HAP-1 (cell line): Measurements from ENCODE around the gene SV2B.

Experiments
- DNase-seq, 2 experiments: peaks; one replicate each; pipeline ENCODE4 v3.0.0-alpha.2; 2016 to 2020; ENCODE audit warnings: low spot score in 2 of 2
- H3K27me3 ChIP-seq: fragments of 250-450 bp; sonication (Bioruptor Pico); 2 replicates; pipeline ENCODE4 v1.5.1; 2020; ENCODE audit warnings: low read depth, mild to moderate bottlenecking, moderate library complexity
- H3K36me3 ChIP-seq: fragments of 250-450 bp; sonication (Bioruptor Pico); replicated peaks from 2 replicates; pipeline ENCODE4 v1.5.1; 2020; ENCODE audit warnings: mild to moderate bottlenecking
- H3K4me1 ChIP-seq: fragments of 250-450 bp; sonication (Bioruptor Pico); 2 replicates; pipeline ENCODE4 v1.5.1; 2020; ENCODE audit warnings: mild to moderate bottlenecking
- H3K4me3 ChIP-seq: fragments of 250-450 bp; sonication (Bioruptor Pico); 2 replicates; pipeline ENCODE4 v1.5.1; 2020; ENCODE audit warnings: mild to moderate bottlenecking, moderate library complexity
- H3K9me3 ChIP-seq: fragments of 250-450 bp; sonication (Bioruptor Pico); 2 replicates; pipeline ENCODE4 v1.5.1; 2020; ENCODE audit warnings: mild to moderate bottlenecking, moderate library complexity
- in situ Hi-C: fragments of 300-500 bp; cut with MboI; formaldehyde crosslinking; loops from 3 replicates; pipeline ENCODE4 v1.14.3; 2020; ENCODE audit warnings: low sequenced_read_pairs, inconsistent platforms, mixed read lengths

Gene SV2B

DNA sequence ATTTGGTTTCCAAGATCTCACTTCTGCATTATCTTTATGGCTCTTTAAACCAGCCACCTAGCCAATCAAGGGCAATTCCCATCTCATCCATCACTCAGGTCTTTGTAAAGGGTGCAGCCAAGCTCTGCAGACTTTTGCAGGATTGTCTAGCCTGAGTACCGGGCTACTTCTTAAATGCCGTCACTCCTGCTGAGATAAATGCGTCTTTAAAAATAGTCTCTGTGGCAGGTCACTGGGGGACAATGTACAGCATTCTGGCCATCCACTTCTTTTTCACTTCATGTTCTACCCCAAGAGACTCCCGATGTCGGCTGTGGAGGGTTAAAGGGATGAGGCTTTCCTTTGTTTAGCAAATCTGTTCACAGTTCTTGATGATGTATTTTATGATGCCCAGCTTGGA lies 194.7 kb downstream of the SV2B start:
- H3K36me3 ChIP-seq: no peaks in the 10 kb centered on the region
- no peaks in the 10 kb centered on the region for H3K9me3 ChIP-seq
- in situ Hi-C loops: loop anchor here (5.0 kb wide), 1 partner anchor 788 kb away; no protein-coding TSS in a partner anchor
- peaks cover 2% of the 10 kb centered on the region for H3K4me1 ChIP-seq
- no peak overlapping the region for H3K4me3 ChIP-seq
- H3K27me3 ChIP-seq: peaks cover 36% of the 10 kb centered on the region
- no peak for DNase-seq

DNA sequence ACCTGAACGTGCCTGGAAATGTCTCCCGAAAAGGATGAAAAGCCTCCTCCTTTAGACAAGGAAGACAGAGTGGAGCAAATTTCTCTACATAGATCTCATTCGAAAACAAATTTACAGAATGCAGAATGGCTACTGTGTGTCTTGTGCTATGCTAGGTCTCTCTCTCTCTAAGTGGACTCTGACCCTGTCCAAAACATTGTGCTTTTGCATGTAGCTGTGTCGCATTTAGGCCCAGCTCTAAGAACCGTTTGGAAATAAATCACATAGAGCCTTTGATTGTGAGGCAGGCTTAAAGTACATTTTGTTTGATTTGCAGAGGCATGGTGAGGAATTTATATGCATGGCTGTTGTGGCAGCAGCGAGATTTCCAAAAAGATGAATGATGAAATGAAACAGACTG lies 198.0 kb downstream of the SV2B start:
- peaks cover 2% of the 10 kb centered on the region; the same call in 1 of the 2 replicates for H3K4me1 ChIP-seq
- H3K4me3 ChIP-seq: no peak overlapping the region
- in situ Hi-C loops: loop anchor here (5.0 kb wide), 1 partner anchor 784 kb away; no protein-coding TSS in a partner anchor
- DNase-seq: no peak
- H3K9me3 ChIP-seq: no peaks in the 10 kb centered on the region
- no peaks in the 10 kb centered on the region for H3K36me3 ChIP-seq
- H3K27me3 ChIP-seq: peaks cover 25% of the 10 kb centered on the region

DNA sequence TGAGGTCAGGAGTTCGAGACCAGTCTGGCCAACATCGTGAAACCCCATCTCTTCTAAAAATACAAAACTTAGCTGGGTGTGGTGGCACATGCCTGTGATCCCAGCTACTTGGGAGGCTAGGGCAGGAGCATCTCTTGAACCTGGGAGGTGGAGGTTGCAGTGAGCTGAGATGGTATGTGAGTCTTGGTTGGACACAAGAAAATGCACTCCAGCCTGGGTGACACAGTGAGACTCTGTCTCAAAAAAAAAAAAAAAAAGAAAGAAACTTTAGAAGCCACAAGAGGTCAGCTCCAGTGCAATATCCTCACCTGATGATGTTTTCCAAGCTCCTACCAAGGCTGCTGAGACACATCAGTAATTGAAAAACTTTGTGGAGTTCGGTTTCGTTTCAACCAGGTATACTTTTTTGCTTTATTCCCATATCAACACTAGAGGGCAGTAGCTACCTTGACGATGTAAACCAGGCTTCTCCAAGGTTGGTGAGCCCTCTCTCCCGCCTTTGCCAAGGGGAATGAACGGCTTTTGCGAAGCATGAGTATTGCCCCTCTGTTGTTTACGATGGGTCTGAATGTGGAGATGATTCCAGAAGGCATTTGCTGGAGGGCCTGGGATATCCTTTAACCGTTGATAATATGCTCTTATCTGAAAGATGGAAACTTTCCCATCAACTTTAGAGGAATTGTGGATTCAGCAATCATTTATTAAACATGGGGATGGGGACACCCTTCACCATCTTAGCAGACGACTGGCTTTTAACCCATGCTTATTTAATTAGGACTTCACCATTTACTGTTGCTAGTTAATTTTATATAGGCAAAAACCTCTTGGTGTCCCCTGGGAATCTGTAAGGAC lies 202.8 kb downstream of the SV2B start:
- Histone ChIP-seq H3K4me3 (no peak overlapping the region), H3K36me3 (no peaks in the 10 kb centered on the region), H3K27me3 (peaks cover 25% of the 10 kb centered on the region), H3K4me1 (no peaks in the 10 kb centered on the region), H3K9me3 (no peaks in the 10 kb centered on the region)
- DNase-seq: peak; percentile 44 to 59
- in situ Hi-C loops: no loop called here

DNA sequence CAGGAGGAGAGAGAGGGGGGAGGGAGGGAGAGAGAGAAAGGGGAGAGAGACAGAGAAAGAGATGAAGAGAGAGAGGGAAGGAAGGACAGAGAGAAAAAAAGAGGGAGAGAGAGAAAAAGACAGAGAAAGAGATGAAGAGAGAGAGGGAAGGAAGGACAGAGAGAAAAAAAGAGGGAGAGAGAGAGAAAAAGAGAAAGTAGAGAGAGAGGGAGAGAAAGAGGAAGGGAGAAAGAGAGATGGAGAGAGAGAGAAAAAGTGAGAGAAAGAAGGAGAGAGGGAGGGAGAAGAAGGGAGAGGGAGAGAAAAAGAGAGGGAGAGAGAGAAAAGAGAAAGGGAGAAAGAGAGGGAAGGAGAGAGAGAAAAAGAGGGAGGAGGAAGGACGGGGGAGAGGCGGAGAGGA lies 204.2 kb downstream of the SV2B start:
- no peaks in the 10 kb centered on the region for H3K9me3 ChIP-seq
- H3K36me3 ChIP-seq: no peaks in the 10 kb centered on the region
- no peak for DNase-seq
- H3K4me3 ChIP-seq: no peak overlapping the region
- in situ Hi-C loops: no loop called here
- no peaks in the 10 kb centered on the region for H3K4me1 ChIP-seq
- H3K27me3 ChIP-seq: peaks cover 21% of the 10 kb centered on the region

DNA sequence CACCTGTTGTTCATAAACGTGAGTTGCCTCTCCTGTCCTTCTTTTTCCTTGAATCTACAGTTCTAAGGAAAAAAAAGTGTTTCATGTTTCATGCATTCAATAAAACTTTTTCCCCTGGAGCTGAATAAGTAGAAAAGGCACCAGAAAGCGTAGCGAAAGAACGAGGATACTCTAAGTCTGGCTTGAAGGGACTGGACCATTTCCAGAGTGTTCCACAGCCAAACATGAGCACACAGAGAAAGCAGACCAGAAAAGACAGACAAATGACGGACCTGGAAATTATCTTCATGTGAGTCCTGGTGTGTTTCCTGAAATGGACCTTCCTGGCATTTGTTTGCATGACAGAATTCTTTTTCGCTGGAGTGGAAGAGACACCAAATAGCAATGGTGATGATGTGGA lies 204.7 kb downstream of the SV2B start:
- no peak for DNase-seq
- in situ Hi-C loops: no loop called here
- H3K36me3 ChIP-seq: no peaks in the 10 kb centered on the region
- H3K4me3 ChIP-seq: no peak overlapping the region
- no peaks in the 10 kb centered on the region for H3K9me3 ChIP-seq
- no peaks in the 10 kb centered on the region for H3K4me1 ChIP-seq
- H3K27me3 ChIP-seq: peaks cover 22% of the 10 kb centered on the region

DNA sequence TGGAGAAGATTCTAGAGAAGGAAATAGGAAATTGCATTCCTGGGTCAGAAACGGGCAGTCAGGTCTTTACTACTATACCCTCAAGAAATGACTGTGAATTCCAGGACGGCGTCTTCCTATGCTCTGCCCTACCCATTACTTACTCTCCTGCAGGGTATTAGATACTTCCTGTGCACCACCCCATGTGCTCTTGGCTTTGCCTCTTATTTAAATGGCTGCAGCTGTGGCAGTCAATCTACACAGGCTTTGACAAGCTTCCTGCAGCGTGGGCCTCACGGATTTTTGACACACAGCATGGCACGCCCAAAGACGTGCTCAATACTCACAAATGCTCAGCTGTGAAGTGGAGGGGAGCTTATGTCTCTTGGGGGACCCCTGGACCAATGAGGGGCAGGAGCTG lies 206.1 kb downstream of the SV2B start:
- peaks cover 22% of the 10 kb centered on the region for H3K27me3 ChIP-seq
- in situ Hi-C loops: no loop called here
- no peak for DNase-seq
- no peak overlapping the region for H3K4me3 ChIP-seq
- no peaks in the 10 kb centered on the region for H3K4me1 ChIP-seq
- H3K9me3 ChIP-seq: no peaks in the 10 kb centered on the region
- no peaks in the 10 kb centered on the region for H3K36me3 ChIP-seq

DNA sequence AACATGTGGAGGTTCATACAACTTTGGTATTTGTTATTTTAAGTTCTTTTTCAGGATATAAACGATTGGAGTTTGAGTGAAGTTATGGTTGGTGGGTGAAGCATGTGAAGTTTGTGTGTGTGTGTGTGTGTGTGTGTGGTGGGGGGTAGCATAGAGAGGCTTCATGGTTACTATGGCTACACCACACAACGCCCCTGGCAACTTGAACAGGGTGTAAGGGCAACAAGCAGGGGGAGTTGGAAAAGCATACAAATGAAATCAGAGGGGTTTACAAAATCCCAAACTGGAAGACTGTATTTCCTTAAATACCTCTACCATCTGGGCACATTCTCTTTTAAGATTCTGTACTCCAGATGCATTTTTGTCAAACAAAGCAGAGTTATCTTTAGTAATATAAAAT lies 207.5 kb downstream of the SV2B start:
- DNase-seq: no peak
- in situ Hi-C loops: no loop called here
- H3K9me3 ChIP-seq: no peaks in the 10 kb centered on the region

DNA sequence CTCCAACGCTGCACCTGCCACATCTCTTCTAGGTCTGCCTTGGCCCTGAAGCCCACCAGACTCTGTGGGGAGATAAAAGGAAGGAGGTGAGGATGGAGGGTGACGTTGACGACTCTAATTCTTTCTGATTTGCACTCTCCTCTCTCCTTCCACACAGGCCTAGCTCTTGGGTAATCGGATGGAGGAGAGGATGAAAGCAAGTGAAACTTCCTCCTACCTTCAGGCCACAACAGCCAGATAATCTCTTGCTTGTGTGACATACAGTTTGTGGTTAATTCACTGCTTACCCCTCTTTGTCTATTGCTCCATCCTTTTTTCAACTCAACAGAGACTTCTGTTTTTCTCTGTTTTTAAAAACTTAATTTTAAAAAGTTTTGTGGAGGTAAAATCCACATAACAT lies 208.1 kb downstream of the SV2B start:
- no peaks in the 10 kb centered on the region for H3K9me3 ChIP-seq
- no peaks in the 10 kb centered on the region for H3K36me3 ChIP-seq
- no peak for DNase-seq
- H3K4me3 ChIP-seq: no peak overlapping the region
- peaks cover 18% of the 10 kb centered on the region for H3K27me3 ChIP-seq
- in situ Hi-C loops: no loop called here
- H3K4me1 ChIP-seq: no peaks in the 10 kb centered on the region

More for the DNA sequence above, 207.5 kb downstream of the SV2B start:
- no peaks in the 10 kb centered on the region for H3K4me1 ChIP-seq
- H3K4me3 ChIP-seq: no peak overlapping the region
- no peaks in the 10 kb centered on the region for H3K36me3 ChIP-seq
- peaks cover 22% of the 10 kb centered on the region for H3K27me3 ChIP-seq

DNA sequence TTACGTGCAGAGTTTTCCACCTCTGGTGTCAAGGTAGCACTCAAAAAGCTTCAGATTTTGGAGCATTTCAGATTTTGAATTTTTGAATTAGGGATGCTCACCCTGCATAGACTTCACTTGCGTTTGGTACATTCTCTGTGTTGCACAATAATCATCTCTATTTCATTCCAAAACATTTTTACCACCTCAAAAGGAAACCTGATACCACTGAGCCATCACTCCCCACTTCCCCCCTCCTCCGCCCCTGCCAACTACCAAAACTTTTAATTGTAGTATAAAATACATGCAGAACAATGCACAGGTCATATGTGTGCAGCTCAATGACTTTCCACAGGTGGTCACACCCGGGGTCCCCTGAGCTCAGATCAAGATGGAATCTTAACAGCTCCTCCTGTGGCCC lies 208.8 kb downstream of the SV2B start:
- Histone ChIP-seq H3K36me3 (no peaks in the 10 kb centered on the region), H3K4me1 (no peaks in the 10 kb centered on the region), H3K4me3 (no peak overlapping the region), H3K9me3 (no peaks in the 10 kb centered on the region), H3K27me3 (peaks cover 15% of the 10 kb centered on the region)
- DNase-seq: no peak
- in situ Hi-C loops: no loop called here

DNA sequence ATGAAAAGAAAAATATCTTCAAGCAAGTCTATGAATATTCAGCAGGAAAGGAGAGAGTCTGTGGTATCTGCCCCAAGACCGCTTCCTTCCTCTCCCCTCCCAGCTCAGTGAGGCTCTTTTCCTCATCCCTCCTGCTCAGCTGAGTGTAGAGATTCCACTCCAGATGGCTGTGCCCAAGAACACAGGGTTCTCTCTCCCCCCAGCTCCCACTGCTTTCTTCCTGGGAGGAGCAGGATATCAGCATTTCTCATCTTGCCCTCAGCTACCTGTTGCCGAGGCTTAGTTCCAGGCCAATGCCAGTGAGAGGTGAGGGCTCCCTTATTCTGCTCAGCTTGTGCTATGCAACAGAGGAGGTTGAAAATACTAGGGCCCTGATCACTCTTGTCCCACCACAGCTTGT lies 211.9 kb downstream of the SV2B start:
- in situ Hi-C loops: no loop called here
- Histone ChIP-seq H3K4me3 (no peak overlapping the region), H3K27me3 (peaks cover 4% of the 10 kb centered on the region; the same call in 1 of the 2 replicates), H3K36me3 (no peaks in the 10 kb centered on the region), H3K9me3 (no peaks in the 10 kb centered on the region), H3K4me1 (no peaks in the 10 kb centered on the region)
- DNase-seq: no peak

DNA sequence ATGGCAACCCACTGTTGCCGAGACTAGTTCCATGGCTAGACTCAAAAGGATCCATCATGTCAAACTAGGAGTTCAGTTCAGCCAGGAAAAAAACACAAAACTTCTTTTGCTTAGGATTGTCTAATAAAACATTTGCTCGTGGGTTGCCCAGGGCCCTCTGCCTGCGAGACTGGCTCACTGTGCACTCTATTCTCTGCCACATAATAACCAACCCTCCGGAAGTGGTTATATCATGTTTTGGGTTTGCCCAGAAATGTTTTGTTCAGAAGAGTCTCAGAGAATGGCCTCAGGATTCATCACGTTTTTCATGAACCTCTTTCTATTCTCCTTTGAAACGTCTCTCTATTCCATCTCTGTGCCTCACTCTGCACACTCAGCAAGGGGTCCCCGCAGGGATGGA lies 216.1 kb downstream of the SV2B start:
- H3K4me1 ChIP-seq: no peaks in the 10 kb centered on the region
- H3K27me3 ChIP-seq: no peaks in the 10 kb centered on the region
- H3K36me3 ChIP-seq: no peaks in the 10 kb centered on the region
- in situ Hi-C loops: no loop called here
- DNase-seq: no peak
- no peak overlapping the region for H3K4me3 ChIP-seq
- H3K9me3 ChIP-seq: no peaks in the 10 kb centered on the region

DNA sequence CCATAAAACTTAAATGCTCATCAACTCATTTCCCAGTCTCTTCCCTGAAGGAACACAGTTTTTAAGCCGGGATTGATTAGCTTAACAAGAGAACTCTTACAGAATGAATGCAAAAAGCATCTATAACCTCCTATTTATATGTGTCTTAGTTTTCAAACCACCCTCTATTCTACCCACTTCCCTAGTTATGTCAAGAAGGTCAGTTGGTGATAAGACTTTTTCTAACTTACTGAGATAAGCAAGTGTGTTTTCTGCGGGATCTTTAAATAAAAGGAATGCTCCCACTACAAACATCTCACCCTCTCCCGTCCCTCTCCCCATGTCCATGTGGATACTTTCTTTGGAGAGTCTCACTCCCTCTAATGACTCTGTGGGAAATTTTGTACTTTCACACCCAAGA lies 218.5 kb downstream of the SV2B start:
- H3K36me3 ChIP-seq: no peaks in the 10 kb centered on the region
- no peaks in the 10 kb centered on the region for H3K27me3 ChIP-seq
- no peaks in the 10 kb centered on the region for H3K4me1 ChIP-seq
- in situ Hi-C loops: no loop called here
- no peak overlapping the region for H3K4me3 ChIP-seq
- H3K9me3 ChIP-seq: no peaks in the 10 kb centered on the region
- DNase-seq: no peak

DNA sequence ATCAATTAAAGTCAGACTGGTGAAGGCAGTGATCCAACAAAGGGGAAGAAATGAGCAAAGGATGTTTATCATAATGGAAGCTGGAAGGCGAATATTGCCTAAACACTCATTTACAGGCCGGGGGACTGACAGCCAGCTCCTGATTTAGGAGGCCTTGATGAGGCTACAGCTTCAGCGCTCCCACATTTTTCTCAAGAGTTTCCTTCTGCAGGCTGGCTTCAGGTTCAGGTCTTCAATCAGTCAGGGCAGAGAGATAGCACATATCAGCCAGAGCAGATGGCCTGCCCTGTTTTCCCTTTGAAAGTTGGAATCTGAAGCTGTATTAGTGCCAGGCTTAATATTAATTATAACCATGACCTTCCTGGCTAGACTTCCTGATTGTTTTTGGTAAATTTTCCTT lies 218.9 kb downstream of the SV2B start:
- in situ Hi-C loops: no loop called here

DNA sequence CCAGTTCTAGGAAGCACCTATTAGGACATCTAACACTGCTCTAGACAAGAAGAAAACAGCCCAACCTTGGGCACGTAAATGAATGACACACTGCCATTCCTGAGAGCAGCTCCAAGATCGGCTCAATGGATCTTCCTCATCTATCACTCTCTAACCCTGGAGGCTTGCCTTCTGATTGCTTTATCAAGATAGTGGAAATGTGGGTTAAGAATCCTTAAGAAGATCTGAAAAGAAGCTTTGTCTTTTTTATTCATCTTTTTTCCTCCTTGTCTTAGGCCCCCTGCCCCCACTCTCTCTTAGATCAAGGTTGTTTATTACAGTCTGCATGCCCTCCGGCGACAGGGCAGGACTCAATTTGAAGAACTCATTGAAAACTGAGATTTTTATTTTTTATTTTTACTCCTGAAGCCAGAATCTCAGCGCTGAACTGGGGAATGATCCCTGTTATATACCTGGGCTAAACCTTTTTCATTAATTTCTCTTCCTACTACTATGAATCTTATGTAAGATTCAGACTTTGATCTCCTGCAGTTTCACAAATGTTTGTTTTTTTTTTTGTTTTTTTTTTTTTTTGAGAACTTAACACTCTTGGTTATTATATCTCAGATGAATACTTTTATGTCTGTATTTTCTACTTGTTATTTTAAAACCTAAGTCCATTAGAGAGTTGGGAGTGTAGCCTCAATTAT lies 219.5 kb downstream of the SV2B start:
- no peaks in the 10 kb centered on the region for H3K36me3 ChIP-seq
- H3K27me3 ChIP-seq: no peaks in the 10 kb centered on the region
- H3K4me3 ChIP-seq: no peak overlapping the region
- DNase-seq: no peak
- H3K9me3 ChIP-seq: no peaks in the 10 kb centered on the region
- H3K4me1 ChIP-seq: no peaks in the 10 kb centered on the region
- in situ Hi-C loops: no loop called here

More for the DNA sequence above, 218.9 kb downstream of the SV2B start:
- no peak for DNase-seq
- no peaks in the 10 kb centered on the region for H3K4me1 ChIP-seq
- H3K4me3 ChIP-seq: no peak overlapping the region
- no peaks in the 10 kb centered on the region for H3K9me3 ChIP-seq
- no peaks in the 10 kb centered on the region for H3K36me3 ChIP-seq
- H3K27me3 ChIP-seq: no peaks in the 10 kb centered on the region
